IMR-90 (cell line): ENCODE results near the gene COA4. TPM values are rescaled to one million over a fixed set of nuclear protein-coding genes. Genes with fewer than 3 reads are reported as not detected.

Source experiments
- ATAC-seq: fragments of 200-7000 bp; cut with Tn5 transposase; 2 replicates; pipeline ENCODE4 v1.9.1; 2020; ENCODE audit warnings: low read depth, mild to moderate bottlenecking, moderate library complexity
- BruUV-seq: library from RNA; stranded (reverse); fragments of 400-500 nt; replicated peaks from 2 replicates; lab custom pipeline; 2021; lab: Mats Ljungman, UMichigan
- CTCF ChIA-PET: fragments of 300-600 bp; formaldehyde crosslinking; extraction: SDS; loops from one replicate; lab custom pipeline; 2021; ENCODE audit warnings: antibody characterized with exemption; lab: Yijun Ruan, JAX
- POLR2A ChIA-PET: fragments of 300-600 bp; sonication (Branson Sonifier 250); formaldehyde crosslinking; loops from one replicate; lab custom pipeline; 2022; ENCODE audit warnings: antibody characterized with exemption; ENCODE audit not compliant: unreplicated experiment; lab: Charles Lee
- DNase-seq: peaks from one replicate; pipeline ENCODE4 v3.0.0; 2013
- H2AFZ ChIP-seq: replicated peaks from 2 replicates; pipeline ENCODE3; 2013; ENCODE audit warnings: low read length, mild to moderate bottlenecking; ENCODE audit not compliant: poor library complexity
- H2AK5ac ChIP-seq: 2 replicates; pipeline ENCODE4 v1.6.1; 2013; ENCODE audit warnings: low read depth, low read length, inconsistent platforms
- H2AK9ac ChIP-seq: replicated peaks from 2 replicates; pipeline ENCODE3; 2013; ENCODE audit warnings: mild to moderate bottlenecking, low read depth, low read length, moderate library complexity; ENCODE audit not compliant: poor library complexity
- H2BK120ac ChIP-seq: 2 replicates; pipeline ENCODE4 v1.6.1; 2013; ENCODE audit warnings: low read depth, low read length, inconsistent platforms
- H2BK15ac ChIP-seq: 3 replicates; pipeline ENCODE4 v1.6.1; 2013; ENCODE audit warnings: low read depth, low read length, inconsistent platforms
- H2BK20ac ChIP-seq: 2 replicates; pipeline ENCODE4 v1.6.1; 2013; ENCODE audit warnings: low read depth, mild to moderate bottlenecking, inconsistent platforms, low read length, moderate library complexity
- H2BK5ac ChIP-seq: 2 replicates; pipeline ENCODE4 v1.6.1; 2013; ENCODE audit warnings: mild to moderate bottlenecking, low read depth, low read length, inconsistent platforms; ENCODE audit not compliant: poor library complexity, severe bottlenecking
- H3K14ac ChIP-seq: replicated peaks from 2 replicates; pipeline ENCODE4 v1.6.1; 2013; ENCODE audit warnings: low read depth, low read length, inconsistent platforms
- H3K18ac ChIP-seq: 2 replicates; pipeline ENCODE4 v1.6.1; 2013; ENCODE audit warnings: low read depth, low read length, control low read depth
- H3K23ac ChIP-seq: 2 replicates; pipeline ENCODE4 v1.6.1; 2013; ENCODE audit warnings: low read depth, low read length, inconsistent platforms
- H3K27ac ChIP-seq: 2 replicates; pipeline ENCODE4 v1.5.1; 2013; ENCODE audit warnings: mild to moderate bottlenecking, control low read depth, low read length; ENCODE audit not compliant: insufficient read depth
- H3K27me3 ChIP-seq: 2 replicates; pipeline ENCODE4 v1.6.1; 2013; ENCODE audit warnings: low read length; ENCODE audit not compliant: control insufficient read depth, insufficient read depth
- H3K36me3 ChIP-seq: 2 replicates; pipeline ENCODE4 v1.6.1; 2013; ENCODE audit warnings: low read length, mixed read lengths; ENCODE audit not compliant: control insufficient read depth, insufficient read depth
- H3K4ac ChIP-seq: 2 replicates; pipeline ENCODE4 v1.6.1; 2013; ENCODE audit warnings: low read depth, low read length, inconsistent platforms
- H3K4me1 ChIP-seq: 2 replicates; pipeline ENCODE4 v1.6.1; 2013; ENCODE audit warnings: low read length, mixed read lengths; ENCODE audit not compliant: control insufficient read depth, insufficient read depth
- H3K4me2 ChIP-seq: 2 replicates; pipeline ENCODE4 v1.6.1; 2013; ENCODE audit warnings: low read depth, mild to moderate bottlenecking, control low read depth, low read length, moderate library complexity
- H3K4me3 ChIP-seq: 2 replicates; pipeline ENCODE4 v1.5.1; 2013; ENCODE audit warnings: low read depth, mild to moderate bottlenecking, control low read depth, low read length, moderate library complexity; ENCODE audit not compliant: insufficient read depth
- H3K56ac ChIP-seq: 2 replicates; pipeline ENCODE4 v1.6.1; 2013; ENCODE audit warnings: low read length, inconsistent platforms; ENCODE audit not compliant: insufficient read depth; ENCODE audit errors: extremely low read depth
- H3K79me1 ChIP-seq, 2 experiments: 2 replicates each; pipeline ENCODE4 v1.6.1; 2013; ENCODE audit warnings: low read length in 2 of 2, inconsistent platforms in 1 of 2, low read depth in 1 of 2
- H3K9ac ChIP-seq: 2 replicates; pipeline ENCODE4 v1.6.1; 2013; ENCODE audit warnings: low read depth, low read length, control low read depth
- H3K9me1 ChIP-seq: 2 replicates; pipeline ENCODE4 v1.6.1; 2013; ENCODE audit warnings: low read length, inconsistent platforms; ENCODE audit not compliant: insufficient read depth
- H3K9me3 ChIP-seq: 2 replicates; pipeline ENCODE4 v1.6.1; 2013; ENCODE audit warnings: low read length; ENCODE audit not compliant: control insufficient read depth, insufficient read depth
- H4K20me1 ChIP-seq: 2 replicates; pipeline ENCODE4 v1.6.1; 2013; ENCODE audit warnings: low read length, inconsistent platforms; ENCODE audit not compliant: insufficient read depth
- H4K5ac ChIP-seq: 2 replicates; pipeline ENCODE4 v1.6.1; 2013; ENCODE audit warnings: mild to moderate bottlenecking, low read depth, low read length, control low read depth
- H4K8ac ChIP-seq, 2 experiments: 2 replicates each; pipeline ENCODE4 v1.6.1; 2013; ENCODE audit warnings: low read depth in 2 of 2, low read length in 2 of 2, control low read depth in 1 of 2, inconsistent platforms in 1 of 2
- H4K91ac ChIP-seq: 2 replicates; pipeline ENCODE4 v1.6.1; 2013; ENCODE audit warnings: low read depth, low read length, inconsistent platforms; ENCODE audit not compliant: insufficient read depth
- BHLHE40 ChIP-seq: fragments of 150-350 bp; IDR thresholded peaks from 2 replicates; pipeline ENCODE4 v1.6.1; 2016; ENCODE audit warnings: mild to moderate bottlenecking, low read depth, low read length
- CEBPB ChIP-seq: IDR thresholded peaks from 2 replicates; pipeline ENCODE4 v1.6.1; 2012; ENCODE audit warnings: low read depth, low read length, improper control_type of control experiment
- FOS ChIP-seq: fragments of 150-350 bp; IDR thresholded peaks from 2 replicates; pipeline ENCODE4 v1.6.1; 2016; ENCODE audit warnings: low read depth, low read length
- MAFK ChIP-seq: IDR thresholded peaks from 2 replicates; pipeline ENCODE4 v1.6.1; 2012; ENCODE audit warnings: low read depth, low read length, improper control_type of control experiment
- MAZ ChIP-seq: IDR thresholded peaks from 2 replicates; pipeline ENCODE4 v1.6.1; 2012; ENCODE audit warnings: low read depth, mild to moderate bottlenecking, low read length, improper control_type of control experiment, moderate library complexity, borderline replicate concordance
- MXI1 ChIP-seq: IDR thresholded peaks from 2 replicates; pipeline ENCODE4 v1.6.1; 2012; ENCODE audit warnings: low read depth, mild to moderate bottlenecking, low read length, moderate library complexity, borderline replicate concordance
- NFE2L2 ChIP-seq: fragments of 150-350 bp; IDR thresholded peaks from 2 replicates; pipeline ENCODE4 v1.6.1; 2016; ENCODE audit warnings: low read depth, mild to moderate bottlenecking, low read length
- POLR2A ChIP-seq: IDR thresholded peaks from 2 replicates; pipeline ENCODE4 v1.6.1; 2012; ENCODE audit warnings: mild to moderate bottlenecking, low read depth, low read length
- RAD21 ChIP-seq: IDR thresholded peaks from 2 replicates; pipeline ENCODE4 v1.6.1; 2012; ENCODE audit warnings: low read length, improper control_type of control experiment
- RCOR1 ChIP-seq: IDR thresholded peaks from 2 replicates; pipeline ENCODE4 v1.6.1; 2012; ENCODE audit warnings: mild to moderate bottlenecking, low read length, improper control_type of control experiment; ENCODE audit not compliant: insufficient replicate concordance
- RFX5 ChIP-seq: IDR thresholded peaks from 2 replicates; pipeline ENCODE4 v1.8.0; 2012; ENCODE audit warnings: low read depth, mild to moderate bottlenecking, low read length, moderate library complexity
- USF2 ChIP-seq: fragments of 150-350 bp; IDR thresholded peaks from 2 replicates; pipeline ENCODE4 v1.6.1; 2017; ENCODE audit warnings: mild to moderate bottlenecking, antibody characterized with exemption, low read length, low read depth
- WGBS, 2 experiments: methylation state at CpG; one replicate each; pipeline versions ENCODE4 v1.1.5 to v1.1.7; 2013; ENCODE audit warnings: missing lambda C conversion rate in 2 of 2; ENCODE audit not compliant: insufficient read length in 1 of 2; ENCODE audit errors: extremely low coverage in 2 of 2; 5-methylcytosine and 5-hydroxymethylcytosine counted together
- dilution Hi-C: fragments of 300-500 bp; cut with HindIII; formaldehyde crosslinking; loops from one replicate; pipeline ENCODE4 v1.14.3; 2018; ENCODE audit warnings: low sequenced_read_pairs; ENCODE audit not compliant: unreplicated experiment
- in situ Hi-C: fragments of 300-500 bp; cut with MboI; formaldehyde crosslinking; loops from 3 replicates; pipeline ENCODE4 v1.14.3; 2019; ENCODE audit warnings: low sequenced_read_pairs, inconsistent platforms, mixed read lengths
- intact Hi-C: fragments of 100-400 bp; cut with micrococcal nuclease; formaldehyde crosslinking; loops from 2 replicates; pipeline ENCODE4 v1.10.0; 2022
- polyA plus RNA-seq, 3 experiments: library from polyadenylated mRNA; depleted of rRNA; stranded (reverse); fragments of >200 nt; gene quantifications; 2 replicates each; pipeline ENCODE4 v1.2.3, GENCODE V29; 2012; ENCODE audit warnings: low replicate concordance in 1 of 3
- total RNA-seq: library from RNA; depleted of rRNA; stranded (reverse); fragments of >200 nt; gene quantifications from 2 replicates; pipeline ENCODE4 v1.2.3, GENCODE V29; 2012
- TF ChIP-seq, protein P1 (sequence below): conservative IDR thresholded peaks from 2 replicates; pipeline ENCODE4 v1.5.1; 2012; ENCODE audit warnings: mild to moderate bottlenecking, low read depth, low read length, improper control_type of control experiment

COA4 gene
- total and polyA plus RNA-seq, 2 of the 4 experiments (the other 2 are of a cell fraction): 78.0 to 97.4 TPM

- H3K4me1 ChIP-seq: peaks cover 2% of the 10 kb centered on the region; the same call in 1 of the 2 replicates
- no peak overlapping the region for H3K14ac ChIP-seq
- no peak overlapping the region for H4K5ac ChIP-seq
- no peak for TF ChIP-seq CEBPB
- TF ChIP-seq POLR2A: no peak
- TF ChIP-seq NFE2L2: no peak
- TF ChIP-seq USF2: no peak
- TF ChIP-seq RAD21: no peak
- no peak for TF ChIP-seq RFX5
- no peak for TF ChIP-seq MXI1
- TF ChIP-seq RCOR1: no peak
- no peak for TF ChIP-seq FOS
- TF ChIP-seq BHLHE40: no peak
- no peak for TF ChIP-seq MAZ
- no peak for TF ChIP-seq MAFK
- TF ChIP-seq, protein P1, sequence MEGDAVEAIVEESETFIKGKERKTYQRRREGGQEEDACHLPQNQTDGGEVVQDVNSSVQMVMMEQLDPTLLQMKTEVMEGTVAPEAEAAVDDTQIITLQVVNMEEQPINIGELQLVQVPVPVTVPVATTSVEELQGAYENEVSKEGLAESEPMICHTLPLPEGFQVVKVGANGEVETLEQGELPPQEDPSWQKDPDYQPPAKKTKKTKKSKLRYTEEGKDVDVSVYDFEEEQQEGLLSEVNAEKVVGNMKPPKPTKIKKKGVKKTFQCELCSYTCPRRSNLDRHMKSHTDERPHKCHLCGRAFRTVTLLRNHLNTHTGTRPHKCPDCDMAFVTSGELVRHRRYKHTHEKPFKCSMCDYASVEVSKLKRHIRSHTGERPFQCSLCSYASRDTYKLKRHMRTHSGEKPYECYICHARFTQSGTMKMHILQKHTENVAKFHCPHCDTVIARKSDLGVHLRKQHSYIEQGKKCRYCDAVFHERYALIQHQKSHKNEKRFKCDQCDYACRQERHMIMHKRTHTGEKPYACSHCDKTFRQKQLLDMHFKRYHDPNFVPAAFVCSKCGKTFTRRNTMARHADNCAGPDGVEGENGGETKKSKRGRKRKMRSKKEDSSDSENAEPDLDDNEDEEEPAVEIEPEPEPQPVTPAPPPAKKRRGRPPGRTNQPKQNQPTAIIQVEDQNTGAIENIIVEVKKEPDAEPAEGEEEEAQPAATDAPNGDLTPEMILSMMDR: no peak
- ATAC-seq: no peak
- no peaks in the 10 kb centered on the region for H3K9me3 ChIP-seq
- peaks cover 6% of the 10 kb centered on the region; the same call in 1 of the 2 replicates for H3K36me3 ChIP-seq
- H3K4ac ChIP-seq: no peak overlapping the region
- POLR2A ChIA-PET: no interaction called here
- intact Hi-C loops (no loop called here), dilution Hi-C loops (no loop called here), in situ Hi-C loops (no loop called here)
- H3K4me3 ChIP-seq: no peak overlapping the region
- no TSS peak for BruUV-seq
- no peak overlapping the region for H3K9ac ChIP-seq
- H3K79me1 ChIP-seq: peaks cover 0 to 3% of the 10 kb centered on the region in 2 experiments; a peak in 2 of 4 replicates
- H2AK5ac ChIP-seq: no peak overlapping the region
- CTCF ChIA-PET: interaction anchor here (0.6 kb wide), 1 partner anchor 125 kb away, joined by 6 read pairs; no protein-coding TSS in a partner anchor
- H3K27me3 ChIP-seq: no peaks in the 10 kb centered on the region
- H3K18ac ChIP-seq: no peak overlapping the region
- H3K23ac ChIP-seq: no peak overlapping the region
- no peak overlapping the region for H2BK20ac ChIP-seq
- H2AFZ ChIP-seq: no peak overlapping the region
- no peak overlapping the region for H2AK9ac ChIP-seq
- no peak overlapping the region for H2BK120ac ChIP-seq
- H3K27ac ChIP-seq: no peak overlapping the region
- H2BK15ac ChIP-seq: no peak overlapping the region
- H3K9me1 ChIP-seq: 0 out of 2 replicates have a peak, but pooled peaks cover under 1% of the 10 kb centered on the region
- 100% methylated on average over 1 of the region's 1 CpG; no CpG with 5 or more reads in 1 of the 2 experiments for WGBS, 2 experiments
- H2BK5ac ChIP-seq: no peak overlapping the region
- no peak overlapping the region for H3K4me2 ChIP-seq
- H3K56ac ChIP-seq: no peak overlapping the region
- H4K91ac ChIP-seq: no peak overlapping the region
- H4K8ac ChIP-seq: no peak overlapping the region
- no peaks in the 10 kb centered on the region for H4K20me1 ChIP-seq
- DNase-seq: no peak
Measured at GRCh38 chr11:73889536-73889935, 12.9 kb upstream of the COA4 start.
